Pancreas (tissue), 10 donors: ENCODE data around the gene ADH4. TPM values are rescaled to one million over a fixed set of nuclear protein-coding genes. Genes with fewer than 3 reads are reported as not detected.
A peak's percentile ranks its signal among the peaks of the same experiment; 100 is the strongest.
"Not testable (repeated sequence)": the region's sequence is repeated elsewhere in the genome, so short reads cannot be mapped to it uniquely, and the experiment has no call there.

ENCODE experiments used
- ATAC-seq, 4 donors: fragments of 200-7000 bp; cut with Tn5 transposase; one replicate each; pipeline versions ENCODE4 v1.8.0 to v1.9.1; 2020; ENCODE audit warnings: mild to moderate bottlenecking in 4 of 4, moderate library complexity in 4 of 4
- DNase-seq, 6 donors: peaks; one replicate each; pipeline ENCODE4 v3.0.0-alpha.2; 2020
- FAIRE-seq: peaks from 2 replicates; lab custom pipeline; 2012; peaks lifted over from hg19 to GRCh38; lab: Jason Lieb, UNC
- H3K27ac ChIP-seq, 4 donors: fragments of 200-600 bp; sonication (generic); 1 replicate in 3 of 4; 2 replicates in 1 of 4; pipeline versions ENCODE4 v1.5.0 to v1.8.0; 2020
- H3K27me3 ChIP-seq, 4 donors: fragments of 200-600 bp; one replicate each; pipeline ENCODE4 v1.8.0; 2021
- H3K36me3 ChIP-seq, 3 donors: fragments of 200-600 bp; sonication (generic) in 1 of 3; one replicate each; pipeline versions ENCODE4 v1.5.0 to v1.8.0; 2020 to 2021
- H3K4me1 ChIP-seq, 3 donors: fragments of 200-600 bp; one replicate each; pipeline ENCODE4 v1.8.0; 2021
- H3K4me3 ChIP-seq, 4 donors: fragments of 200-600 bp; sonication (generic) in 2 of 4; one replicate each; pipeline versions ENCODE4 v1.5.0 to v1.8.0; 2020 to 2021
- H3K9me3 ChIP-seq, 4 donors: fragments of 200-600 bp; one replicate each; pipeline ENCODE4 v1.8.0; 2021
- CTCF ChIP-seq, 4 donors: fragments of 200-600 bp; sonication (generic) in 3 of 4; IDR thresholded peaks; one replicate each; pipeline versions ENCODE4 v1.5.0 to v1.8.0; 2021; ENCODE audit warnings: antibody characterized with exemption in 4 of 4
- WGBS, 2 donors: extraction: QIAGEN DNeasy Blood & Tissue Kit; methylation state at CpG; one replicate each; pipeline ENCODE4 v1.1.7; 2013; 5-methylcytosine and 5-hydroxymethylcytosine counted together
- intact Hi-C, 3 donors: fragments of 100-400 bp; cut with DNase I; formaldehyde crosslinking; loops; one replicate each; pipeline versions ENCODE4 v1.11.1 to v1.14.2; 2022
- polyA plus RNA-seq, 2 donors: library from polyadenylated mRNA; stranded (reverse); fragments of 200-250 nt; gene quantifications; one replicate each; pipeline ENCODE4 v1.2.3, GENCODE V29; 2013
- total RNA-seq, 6 donors: library from RNA; stranded (reverse); fragmentation: NEBNext Ultra II Directional in 4 of 6; extraction: Animal tissue kit (Norgen Biotek cat#: 25700) in 4 of 6; gene quantifications; one replicate each; pipeline versions ENCODE4 v1.2.1 to v1.2.4, GENCODE V29; 2021 to 2023
- donor health status: healthy with polysubstance abuse.
- donor health status: DM: no; HTN: no; CAD: no; lungs with moderate emphysema.
- donor health status: DM: no; HTN: no; CAD: no.
- donor health status: control.
- donor health status: control.
- donor health status: Bipolar disorder and iron deficiency.
- donor health status: DM: yes; HTN: yes; CAD: no.
- donor health status: DM: no; HTN: no; CAD: no.
- donor health status: DM: no; HTN: no; CAD: no.
- donor health status: DM: yes; HTN: yes; CAD: no.

The ADH4 gene
- total and polyA plus RNA-seq, 8 donors, result 0.09 to 0.58 (median 0.28) TPM; not detected in 3

DNA sequence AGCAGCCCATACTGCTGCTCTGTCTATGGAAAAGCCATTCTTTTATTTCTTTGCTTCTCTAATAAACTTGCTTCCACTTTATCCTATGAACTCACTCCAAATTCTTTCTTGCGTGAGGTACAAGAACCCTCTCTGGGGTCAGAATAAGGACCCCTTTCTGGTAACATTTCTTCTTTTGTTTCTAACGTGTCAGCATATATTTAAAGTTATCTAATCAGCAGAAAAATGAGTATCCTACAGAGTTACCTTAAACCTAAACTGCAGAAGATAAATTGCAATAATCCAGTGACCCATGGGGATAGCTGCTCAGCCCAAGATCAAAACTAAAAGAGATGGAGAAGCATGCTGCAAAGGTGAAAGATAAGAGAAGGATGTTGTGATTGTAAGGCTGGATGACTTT lies 59.5 kb downstream of the ADH4 start:
- WGBS, 2 donors, result 90 to 91% methylated on average over 2 of the region's 2 CpGs
- H3K9me3 ChIP-seq, result no peaks in the 10 kb centered on the region
- intact Hi-C loops, result no loop called here
- no peak for TF ChIP-seq CTCF (IDR thresholded peaks at IDR 0.05)
- H3K36me3 ChIP-seq, result peaks cover 5 to 29% (median 5%) of the 10 kb centered on the region in 3 donors
- peaks cover 0 to 14% (median 8%) of the 10 kb centered on the region in 3 donors for H3K4me1 ChIP-seq
- H3K27me3 ChIP-seq, result no peaks in the 10 kb centered on the region
- ATAC-seq (no peak), FAIRE-seq (no peak), DNase-seq (no peak)
- H3K27ac ChIP-seq, result no peak overlapping the region
- no peak overlapping the region for H3K4me3 ChIP-seq

GRCh38 chr4:99082192-99082591 lies 61.9 kb downstream of the ADH4 start:
- 58 to 61% methylated on average over 5 of the region's 5 CpGs for WGBS, 2 donors
- intact Hi-C loops, result no loop called here
- Histone ChIP-seq H3K4me3 (no peak overlapping the region), H3K27ac (no peak overlapping the region), H3K9me3 (no peaks in the 10 kb centered on the region), H3K27me3 (no peaks in the 10 kb centered on the region), H3K4me1 (peaks cover 0 to 21% (median 8%) of the 10 kb centered on the region in 3 donors), H3K36me3 (peaks cover 5 to 36% (median 5%) of the 10 kb centered on the region in 3 donors)
- FAIRE-seq (no peak), ATAC-seq (no peak), DNase-seq (no peak)
- no peak for TF ChIP-seq CTCF (IDR thresholded peaks at IDR 0.05)

DNA sequence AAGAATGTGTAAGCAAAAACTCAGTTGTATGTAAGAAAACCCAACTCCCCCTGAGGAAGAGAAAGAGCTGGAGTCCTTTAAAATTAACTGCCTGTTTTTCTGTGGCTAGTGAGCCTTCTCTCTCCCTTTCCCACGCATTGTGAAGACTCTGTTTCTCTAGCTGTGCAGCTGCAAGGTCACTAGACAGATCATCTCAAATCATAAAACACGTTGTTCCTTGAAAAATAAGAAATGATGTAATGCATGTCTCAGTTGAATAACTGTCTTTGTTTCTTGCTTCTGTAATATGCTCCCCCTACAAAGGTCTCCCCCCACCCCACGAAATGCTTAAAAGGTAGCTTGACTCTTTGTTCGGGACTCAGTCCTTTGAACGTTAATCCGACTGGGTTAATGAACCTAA lies 63.2 kb downstream of the ADH4 start:
- H3K36me3 ChIP-seq, result peaks cover 5 to 46% (median 7%) of the 10 kb centered on the region in 3 donors
- 62 to 72% methylated on average over 6 of the region's 6 CpGs for WGBS, 2 donors
- H3K4me3 ChIP-seq, H3K27ac ChIP-seq, DNase-seq, ATAC-seq, H3K27me3 ChIP-seq, H3K9me3 ChIP-seq, intact Hi-C loops, FAIRE-seq: not testable (repeated sequence)
- peaks cover 0 to 11% (median 5%) of the 10 kb centered on the region in 3 donors for H3K4me1 ChIP-seq

DNA sequence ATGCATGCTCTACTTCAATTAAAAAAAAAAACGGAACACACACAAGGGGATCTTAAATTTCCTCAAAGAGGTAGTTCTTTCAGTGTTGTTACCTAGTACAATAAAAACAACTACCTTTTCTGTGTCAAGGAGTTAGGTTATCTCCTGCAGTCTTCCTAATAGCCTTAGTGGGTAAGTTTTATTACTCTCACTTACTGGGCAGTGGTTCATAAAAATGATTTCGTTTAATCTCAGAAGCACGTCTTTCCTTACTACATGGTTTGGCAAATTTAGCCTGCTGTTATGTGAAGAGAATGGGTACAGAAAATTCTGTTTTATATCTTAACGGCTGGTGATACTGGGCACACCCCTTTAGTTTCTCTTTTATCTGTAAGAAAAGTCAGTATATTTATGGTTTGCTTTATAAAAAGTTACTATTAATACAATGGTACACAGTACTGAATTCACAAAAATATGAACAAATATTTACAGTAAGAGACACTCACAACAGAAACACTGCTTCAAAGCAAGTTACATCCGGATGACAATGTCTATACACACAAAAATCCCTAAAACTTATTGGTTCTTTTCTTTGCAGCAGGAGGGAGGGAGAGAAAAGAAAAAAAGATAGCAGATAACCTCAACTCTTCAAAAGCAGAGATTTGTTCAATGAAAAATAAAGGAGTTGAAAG lies 64.3 kb downstream of the ADH4 start:
- no peak overlapping the region for H3K27ac ChIP-seq
- FAIRE-seq, result no peak
- peaks cover 5 to 55% (median 11%) of the 10 kb centered on the region in 3 donors for H3K36me3 ChIP-seq
- H3K9me3 ChIP-seq, result no peaks in the 10 kb centered on the region
- peak in 1 of 4 donors; percentile 9 for ATAC-seq
- peaks cover 0 to 9% (median 0%) of the 10 kb centered on the region in 3 donors for H3K4me1 ChIP-seq
- no peak for DNase-seq
- WGBS, 2 donors, result 49 to 58% methylated on average over 5 of the region's 5 CpGs
- TF ChIP-seq CTCF (IDR thresholded peaks at IDR 0.05), result no peak
- intact Hi-C loops, result no loop called here
- H3K27me3 ChIP-seq, result no peaks in the 10 kb centered on the region
- H3K4me3 ChIP-seq, result no peak overlapping the region

DNA sequence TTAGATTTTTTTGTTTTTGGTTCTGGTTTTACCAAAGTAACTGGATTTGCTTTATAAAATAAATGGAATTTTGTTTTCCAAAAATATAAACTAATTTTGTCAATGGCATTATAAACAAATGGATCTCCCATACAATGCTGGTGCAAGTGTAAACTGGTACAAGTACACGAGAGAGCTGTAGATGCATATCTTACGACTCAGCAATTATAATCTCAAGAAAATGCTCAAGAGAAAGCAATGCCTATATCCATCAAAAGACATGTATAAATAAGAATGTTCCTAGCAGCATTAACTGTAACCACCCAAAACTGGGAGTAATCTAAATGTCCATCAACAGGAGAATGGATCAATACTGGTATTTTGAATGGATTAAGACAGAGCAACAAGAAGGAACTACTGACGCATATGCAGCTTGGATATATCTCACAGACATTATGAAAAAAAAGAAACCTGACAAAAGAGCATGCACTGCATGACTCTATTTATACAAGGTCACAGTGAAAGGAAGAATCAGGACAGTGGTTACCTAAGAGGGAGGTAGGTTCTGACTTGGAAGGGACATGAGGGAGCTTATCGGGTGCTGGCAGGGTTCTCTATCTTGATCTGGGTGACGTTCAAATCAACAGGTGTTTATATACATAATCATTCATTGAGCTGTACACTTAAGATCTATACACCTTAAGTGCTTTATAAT lies 65.0 kb downstream of the ADH4 start:
- H3K27ac ChIP-seq, result no peak overlapping the region
- no peak for TF ChIP-seq CTCF (IDR thresholded peaks at IDR 0.05)
- H3K4me1 ChIP-seq, result peaks cover 0 to 9% (median 0%) of the 10 kb centered on the region in 3 donors
- intact Hi-C loops, result no loop called here
- 51 to 54% methylated on average over 5 of the region's 5 CpGs for WGBS, 2 donors
- H3K27me3 ChIP-seq, result no peaks in the 10 kb centered on the region
- FAIRE-seq, result no peak
- ATAC-seq, result peak in 3 of 4 donors; percentile 54 to 76 (median 58)
- H3K36me3 ChIP-seq, result peaks cover 5 to 55% (median 13%) of the 10 kb centered on the region in 3 donors
- H3K9me3 ChIP-seq, result no peaks in the 10 kb centered on the region
- DNase-seq, result no peak
- H3K4me3 ChIP-seq, result no peak overlapping the region
